Hematopoietic multipotent progenitor cell (in vitro differentiated cells): ENCODE data around the gene GPSM3. TPM values are rescaled to one million over a fixed set of nuclear protein-coding genes. Genes with fewer than 3 reads are reported as not detected.
"Not testable (repeated sequence)": the region's sequence is repeated elsewhere in the genome, so short reads cannot be mapped to it uniquely, and the experiment has no call there.

ENCODE experiments used
- DNase-seq, 3 donors: peaks; one replicate each; pipeline ENCODE4 v3.0.0-alpha.2; 2011 to 2015; ENCODE audit warnings: low read depth in 2 of 3, low spot score in 2 of 3
- total RNA-seq: library from RNA; depleted of rRNA; stranded (reverse); fragments of >200 nt; gene quantifications from one replicate; pipeline ENCODE4 v1.2.3, GENCODE V29; 2012

The GPSM3 gene
- total RNA-seq, 1 donor, result 58.7 TPM

- no peak for DNase-seq
These were observed 3.9 kb downstream of the GPSM3 start for GRCh38 chr6:32188381-32189068.

GRCh38 chr6:32187725-32188380 is 4.6 kb downstream of the GPSM3 start:
- DNase-seq, result not testable (repeated sequence)

DNA sequence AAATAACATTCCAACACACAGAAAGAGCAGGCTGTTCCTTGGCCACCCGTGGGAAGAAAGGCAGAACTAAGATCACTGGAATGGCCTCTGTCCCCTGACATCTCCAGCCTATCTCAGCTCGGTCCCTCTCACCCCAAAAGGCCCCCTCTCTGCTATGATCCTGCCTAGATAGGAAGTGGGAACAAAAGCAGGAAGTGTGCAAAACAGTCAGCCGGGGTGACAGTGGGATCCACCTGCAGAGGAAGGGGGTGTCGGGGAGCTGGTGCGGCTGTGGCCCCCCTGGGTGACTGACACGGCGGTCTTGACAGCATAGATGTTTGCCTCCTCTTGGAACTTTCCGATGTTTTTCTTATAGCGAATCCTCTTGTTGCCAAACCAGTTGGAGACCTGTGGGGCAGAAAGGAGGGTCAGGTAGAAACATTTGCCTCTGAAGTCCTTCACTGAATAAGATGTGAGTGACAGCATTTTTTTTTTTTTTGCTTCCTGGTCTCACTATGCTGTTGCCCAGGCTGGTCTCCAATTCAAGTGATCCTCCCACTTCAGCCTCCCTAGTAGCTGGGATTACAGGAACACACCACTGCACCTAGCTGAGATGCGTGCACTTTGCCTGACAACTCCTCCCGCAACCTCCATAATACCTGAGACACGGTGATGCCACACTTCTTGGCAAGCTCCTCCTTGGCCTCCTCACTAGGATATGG is 5.3 kb downstream of the GPSM3 start:
- DNase-seq, result no peak

DNA sequence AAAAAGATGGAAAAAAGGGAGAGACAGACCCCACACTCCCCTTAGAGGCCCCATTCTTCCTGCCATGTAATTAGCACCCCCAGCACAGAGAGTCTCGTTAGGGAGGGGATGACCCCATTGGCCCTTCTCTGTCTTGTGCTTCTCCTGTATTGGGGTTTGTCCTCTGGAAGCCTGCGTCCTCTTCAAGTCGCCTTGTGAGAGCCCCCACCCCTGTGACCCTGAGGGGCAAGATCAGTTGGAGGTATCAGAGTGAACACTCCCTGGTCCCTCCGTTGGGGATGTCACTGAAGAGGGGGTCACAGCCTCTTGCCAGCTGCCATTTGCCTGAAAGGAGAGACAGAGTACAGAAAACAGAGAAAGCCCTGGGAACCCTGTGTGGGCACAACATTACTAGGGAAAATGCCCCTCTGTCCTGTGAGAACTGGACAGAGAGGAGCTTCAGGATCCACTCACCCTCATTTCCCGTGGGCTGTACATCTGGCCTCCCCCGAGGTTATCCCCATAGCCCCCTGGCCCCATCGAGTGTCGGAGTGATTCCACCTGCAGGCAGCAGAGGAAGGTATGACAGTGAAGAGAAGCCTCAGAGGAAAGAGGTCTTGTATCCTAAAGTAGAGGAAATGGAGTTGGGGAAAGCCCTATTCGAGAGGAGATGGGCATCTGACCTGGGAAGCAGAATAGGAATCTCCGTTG is 6.1 kb downstream of the GPSM3 start:
- not testable (repeated sequence) for DNase-seq

DNA sequence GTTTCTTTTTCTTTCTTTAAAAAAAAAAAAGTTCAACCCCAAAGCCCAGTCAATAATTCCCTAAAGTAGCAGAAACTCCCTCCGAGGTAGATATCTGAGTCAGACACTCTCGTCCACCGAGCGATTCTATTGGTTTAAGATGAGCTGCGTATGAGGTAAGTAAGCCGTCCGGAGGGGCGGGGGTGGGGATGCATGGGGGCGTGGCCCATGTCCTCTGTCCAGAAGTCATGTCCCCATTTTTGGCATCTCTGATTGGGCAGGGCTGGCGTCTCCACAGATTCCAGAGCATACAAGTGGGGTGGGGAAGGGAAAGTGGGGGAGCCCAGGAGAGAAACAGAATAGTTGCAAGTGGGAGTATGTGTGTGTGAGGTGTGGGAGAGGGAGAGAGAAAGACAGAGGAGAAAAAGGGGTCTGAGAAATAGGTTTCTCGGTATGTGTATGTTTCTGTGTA is 6.7 kb downstream of the GPSM3 start:
- DNase-seq, result not testable (repeated sequence)

DNA sequence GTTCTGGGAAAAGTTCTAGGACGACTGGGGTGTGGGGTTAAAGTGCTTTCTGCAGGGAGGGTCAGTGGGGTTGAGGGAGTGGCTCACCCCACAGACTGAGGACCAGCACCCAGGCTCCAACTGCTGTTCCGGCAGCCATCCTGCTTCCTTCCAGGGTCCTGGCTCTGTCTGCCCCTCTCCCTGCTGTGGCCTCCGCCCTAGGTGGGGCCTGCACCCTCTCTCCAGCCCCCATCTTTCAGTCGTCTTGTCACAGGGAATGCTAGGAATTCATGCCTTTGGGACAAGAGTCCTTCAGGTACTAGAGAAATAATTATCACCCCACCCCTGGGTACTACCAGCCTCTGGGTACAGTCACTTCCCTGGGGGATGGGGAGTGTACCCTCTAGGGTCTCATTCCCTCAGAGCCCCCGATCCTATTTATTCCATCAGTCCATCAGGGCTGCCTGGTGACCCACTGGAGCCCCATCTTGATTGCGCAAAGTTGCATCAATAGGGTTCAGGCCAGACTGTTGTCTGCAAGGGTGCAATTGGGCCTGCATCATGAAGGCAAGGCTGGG is 8.3 kb downstream of the GPSM3 start, which contains the start of gene AGER:
AGER (minus strand) TSS at position 170 of the 557 bp plus-strand sequence; CDS start at position 139, 31 bp downstream.
- no peak for DNase-seq

DNA sequence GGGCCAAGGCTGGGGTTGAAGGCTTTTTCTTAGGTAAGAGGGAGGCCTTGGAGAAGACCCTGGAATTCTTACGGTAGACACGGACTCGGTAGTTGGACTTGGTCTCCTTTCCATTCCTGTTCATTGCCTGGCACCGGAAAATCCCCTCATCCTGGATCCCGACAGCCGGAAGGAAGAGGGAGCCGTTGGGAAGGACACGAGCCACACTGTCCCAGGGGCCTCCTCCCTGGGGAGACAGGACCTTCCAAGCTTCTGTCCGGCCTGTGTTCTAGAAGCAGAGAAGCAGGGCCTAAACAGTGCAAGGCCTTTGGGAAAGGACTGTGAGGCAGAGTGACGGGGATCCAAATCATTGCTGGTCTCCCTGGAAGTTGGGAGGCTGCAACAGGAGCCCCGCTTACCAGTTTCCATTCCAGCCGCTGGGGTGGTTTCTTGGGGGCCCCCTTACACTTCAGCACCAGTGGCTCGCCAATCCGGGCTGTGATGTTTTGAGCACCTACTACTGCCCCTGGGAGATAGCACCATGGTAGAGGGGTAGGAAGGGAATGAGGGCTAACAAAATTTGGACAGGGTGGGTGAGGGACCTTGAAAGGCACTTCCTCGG is 8.9 kb downstream of the GPSM3 start:
- DNase-seq, result no peak

- no peak for DNase-seq
These were observed 9.4 kb downstream of the GPSM3 start for GRCh38 chr6:32183030-32183429.

DNA sequence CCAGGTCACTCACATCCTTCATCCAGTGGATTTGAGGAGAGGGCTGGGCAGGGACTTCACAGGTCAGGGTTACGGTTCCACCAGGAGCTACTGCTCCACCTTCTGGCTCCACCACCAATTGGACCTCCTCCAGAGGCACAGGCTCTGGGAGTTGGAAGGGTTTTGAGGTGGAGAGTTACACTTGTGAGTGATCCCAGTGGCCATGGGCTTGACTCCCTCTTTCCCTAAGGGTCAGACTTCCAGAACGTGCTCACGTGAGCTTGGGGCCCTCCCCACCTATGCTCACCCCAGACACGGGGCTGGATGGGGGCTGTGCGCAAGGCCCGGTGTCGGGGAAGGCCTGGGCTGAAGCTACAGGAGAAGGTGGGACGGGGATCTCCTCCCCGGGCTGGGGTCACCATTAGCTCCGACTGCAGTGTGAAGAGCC is 9.9 kb downstream of the GPSM3 start:
- DNase-seq, result no peak

DNA sequence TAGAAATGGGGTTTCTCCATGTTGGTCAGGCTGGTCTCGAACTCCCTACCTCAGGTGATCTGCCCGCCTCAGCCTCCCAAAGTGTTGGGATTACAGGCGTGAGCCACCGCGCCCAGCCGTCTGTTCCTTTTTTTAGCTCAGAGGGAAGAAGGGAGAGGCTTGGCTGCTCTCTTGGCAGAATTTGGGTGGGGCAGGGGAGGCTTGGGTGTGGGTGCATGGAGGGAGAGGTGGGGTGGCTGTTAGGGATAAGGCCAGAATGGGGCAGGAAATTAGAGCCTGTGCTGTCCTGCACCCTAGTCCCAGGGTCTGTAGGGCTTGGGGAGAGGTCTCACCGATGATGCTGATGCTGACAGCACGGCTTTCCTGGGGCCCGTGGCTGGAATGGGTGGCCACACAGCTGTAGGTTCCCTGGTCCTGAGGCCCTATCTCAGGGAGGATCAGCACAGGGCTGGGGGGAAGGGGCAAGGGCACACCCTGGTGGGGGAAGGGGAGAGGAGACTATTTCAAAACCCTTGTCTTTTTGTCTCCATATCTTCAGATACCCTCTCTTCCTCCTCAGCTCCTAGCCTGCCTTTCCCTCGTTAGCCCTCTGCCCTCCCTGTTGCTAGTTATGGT is 10.4 kb downstream of the GPSM3 start:
- DNase-seq, result no peak

GRCh38 chr6:32181148-32181702 is 11.2 kb downstream of the GPSM3 start:
- no peak for DNase-seq

GRCh38 chr6:32179766-32180405 is 12.6 kb downstream of the GPSM3 start:
- no peak for DNase-seq

GRCh38 chr6:32178547-32179440 is 13.6 kb downstream of the GPSM3 start:
- no peak for DNase-seq

DNA sequence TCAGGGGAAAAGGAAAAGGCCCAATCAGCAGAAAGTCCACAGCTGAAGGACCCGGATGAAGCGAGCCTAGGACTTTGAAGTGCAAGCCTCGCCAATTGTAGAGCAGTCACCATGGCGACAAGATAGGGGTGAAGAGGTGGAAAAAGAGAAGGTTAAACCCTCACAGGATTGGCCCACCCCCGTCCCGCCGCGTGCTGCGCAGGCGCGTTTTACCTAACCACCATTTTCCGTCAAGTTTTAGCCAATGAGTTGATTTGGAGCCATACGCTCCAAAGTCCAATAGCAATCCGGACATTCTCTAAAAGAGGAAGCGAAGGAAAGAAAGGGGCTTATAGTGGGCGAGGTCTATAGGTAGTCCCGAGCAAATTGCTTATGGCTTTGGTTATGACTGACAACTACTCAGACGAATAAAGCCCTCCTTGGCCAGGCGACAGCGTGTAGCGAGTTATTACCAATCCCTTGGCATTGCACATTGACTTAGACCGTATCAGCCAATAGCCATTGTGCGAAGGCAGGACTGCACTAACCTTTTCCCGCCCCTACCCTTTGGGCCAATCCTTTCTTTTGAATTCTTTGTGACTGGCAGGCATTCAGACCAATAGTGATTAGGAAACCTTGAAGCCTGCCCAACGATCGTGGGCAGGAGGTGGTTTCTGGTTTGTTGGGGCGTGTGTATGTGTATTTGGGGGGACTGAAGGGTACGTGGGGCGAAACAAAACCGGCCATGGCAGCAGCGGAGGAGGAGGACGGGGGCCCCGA is 14.5 kb downstream of the GPSM3 start, which contains the start of gene RNF5:
RNF5 (plus strand) TSS at position 618 of the 759 bp plus-strand sequence; CDS start at position 725, 107 bp downstream.
- DNase-seq, result peak; percentile 93 to 100 (median 100)

DNA sequence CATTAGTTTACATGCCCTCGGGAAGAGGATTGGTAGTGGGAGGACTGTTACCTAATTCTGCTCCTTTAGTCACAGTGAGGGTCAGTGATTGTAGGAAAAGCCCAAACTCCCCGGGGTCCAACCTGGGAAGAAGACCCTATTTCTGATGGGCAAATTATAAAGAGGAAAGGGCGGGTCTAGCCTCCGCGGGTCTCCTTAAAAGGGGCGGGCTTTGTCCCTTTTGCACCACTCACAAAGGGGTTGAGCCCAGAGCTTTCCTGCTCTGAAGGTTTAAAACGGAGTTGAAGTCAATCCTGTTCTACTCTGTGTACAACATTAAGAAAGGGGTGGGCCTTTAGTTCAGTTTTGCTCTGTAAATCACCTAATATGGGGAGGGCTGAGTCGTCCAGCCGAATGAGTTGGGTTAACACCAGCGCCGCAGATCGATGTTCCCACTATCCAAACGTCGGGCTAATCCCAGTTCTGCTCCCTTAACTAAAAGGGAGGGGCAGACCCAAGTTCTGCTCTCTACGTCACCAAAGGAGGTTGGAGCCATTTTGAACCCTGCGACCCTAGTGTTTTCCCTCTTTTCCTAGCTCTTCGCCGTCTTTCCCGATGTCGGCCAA is 15.2 kb downstream of the GPSM3 start:
- DNase-seq, result peak in 1 of 3 donors; percentile 73

DNA sequence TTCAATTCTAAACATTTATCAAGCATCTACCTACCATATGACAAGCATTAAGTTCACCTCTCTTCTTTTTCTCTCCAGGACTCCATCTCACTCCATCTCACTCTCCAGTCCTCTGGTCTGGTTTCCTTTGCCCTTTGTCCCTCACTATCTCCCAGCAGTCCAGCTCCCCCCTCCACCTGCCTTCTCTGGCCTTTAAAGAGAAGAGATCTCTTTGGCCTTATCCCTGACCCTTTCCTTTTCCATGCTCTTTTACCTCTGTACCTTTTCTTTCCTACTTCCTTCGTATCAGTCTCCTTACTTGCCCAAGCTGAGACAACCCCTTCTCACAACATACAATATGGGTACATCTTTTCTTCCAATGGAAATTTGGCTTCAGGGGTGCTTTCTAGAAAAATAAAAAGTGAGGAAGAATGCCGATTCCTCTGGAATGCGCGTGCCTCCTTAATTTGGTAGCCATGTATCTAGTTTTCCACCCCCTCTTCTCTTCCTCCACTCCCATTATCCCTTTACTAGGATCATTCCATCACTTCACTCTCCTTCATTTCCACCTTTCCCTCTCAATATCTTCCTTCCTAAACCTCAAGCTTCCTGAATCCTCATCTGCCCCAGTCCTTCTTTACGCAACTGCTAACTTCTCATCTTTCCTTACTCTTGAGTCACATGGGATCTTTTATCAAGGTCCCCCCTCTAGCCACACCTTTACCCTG is 15.8 kb downstream of the GPSM3 start:
- no peak for DNase-seq
